ENCODE results near the gene DRC1.

DRC1 gene

GRCh38 chr2:26487192-26487591 lies 85.5 kb downstream of the DRC1 start:
- DNase-seq (ENCODE audit: insufficient read length, low spot score) = no peak
- no peak for FAIRE-seq
- no peak for TF ChIP-seq CTCF (IDR thresholded peaks at IDR 0.05; ENCODE audit: insufficient read depth, missing control alignments)

GRCh38 chr2:26488463-26489212 lies 86.9 kb downstream of the DRC1 start:
- FAIRE-seq = no peak
- no peak for TF ChIP-seq CTCF (IDR thresholded peaks at IDR 0.05; ENCODE audit: insufficient read depth, missing control alignments)
- DNase-seq (ENCODE audit: insufficient read length, low spot score) = no peak

- no peak for TF ChIP-seq CTCF (IDR thresholded peaks at IDR 0.05; ENCODE audit: insufficient read depth, missing control alignments)
- no peak for DNase-seq (ENCODE audit: insufficient read length, low spot score)
- no peak for FAIRE-seq
Observed at GRCh38 chr2:26489213-26489850, 87.6 kb downstream of the DRC1 start.

GRCh38 chr2:26491563-26492167 lies 89.9 kb downstream of the DRC1 start:
- DNase-seq (ENCODE audit: insufficient read length, low spot score) (no peak), FAIRE-seq (no peak)
- TF ChIP-seq CTCF (IDR thresholded peaks at IDR 0.05; ENCODE audit: insufficient read depth, missing control alignments) = no peak

GRCh38 chr2:26492749-26493515 lies 91.2 kb downstream of the DRC1 start:
- FAIRE-seq (no peak), DNase-seq (ENCODE audit: insufficient read length, low spot score) (no peak)
- no peak for TF ChIP-seq CTCF (IDR thresholded peaks at IDR 0.05; ENCODE audit: insufficient read depth, missing control alignments)

GRCh38 chr2:26493566-26493965 lies 91.8 kb downstream of the DRC1 start:
- TF ChIP-seq CTCF (IDR thresholded peaks at IDR 0.05; ENCODE audit: insufficient read depth, missing control alignments) = no peak
- FAIRE-seq = no peak
- no peak for DNase-seq (ENCODE audit: insufficient read length, low spot score)

All from D721Med (cell line).